C4-2B (cell line): ENCODE results near the gene KLF7.

Experiments used
- ZFX ChIP-seq: fragments of 450-650 bp; IDR thresholded peaks from 2 replicates; pipeline ENCODE4 v1.6.1; 2017
- TF ChIP-seq, protein P1 (sequence below): fragments of 450-650 bp; conservative IDR thresholded peaks from 2 replicates; pipeline ENCODE4 v1.5.1; 2017; ENCODE audit warnings: mild to moderate bottlenecking

DNA sequence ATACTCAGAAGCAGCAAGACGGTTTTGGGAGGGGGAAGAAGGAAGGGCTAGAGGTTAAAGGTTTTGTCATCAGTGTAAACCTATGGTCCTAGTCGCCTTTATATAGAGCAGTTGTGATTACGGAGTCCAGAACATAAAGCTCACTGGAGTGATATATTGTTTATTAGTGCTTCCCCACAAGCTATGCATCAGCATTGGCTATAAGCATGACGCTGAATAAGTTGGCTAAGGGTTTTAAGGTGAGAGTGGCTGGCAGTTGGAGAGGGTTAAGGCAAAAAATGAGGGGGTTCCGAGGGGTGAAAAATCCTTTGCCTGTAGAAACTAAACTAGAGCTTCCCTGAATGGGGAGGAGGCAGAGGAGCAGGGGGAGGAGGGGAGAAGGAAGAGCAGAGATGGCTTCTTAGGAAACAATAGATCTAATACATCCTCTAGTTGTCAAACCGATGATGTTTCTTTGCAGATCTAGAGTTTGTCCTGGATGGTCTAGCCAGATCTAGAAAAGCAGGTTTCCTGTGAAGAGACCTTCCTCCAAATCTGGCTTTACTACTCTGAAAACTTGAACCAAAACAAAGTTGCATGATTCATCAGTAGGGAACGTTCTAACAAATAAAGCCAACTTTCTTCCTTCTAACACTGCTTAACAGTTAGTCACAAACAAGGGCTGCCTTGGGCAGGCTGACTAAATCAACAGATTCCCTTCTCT is 2.5 kb downstream of the KLF7 start:
- TF ChIP-seq, protein P1, sequence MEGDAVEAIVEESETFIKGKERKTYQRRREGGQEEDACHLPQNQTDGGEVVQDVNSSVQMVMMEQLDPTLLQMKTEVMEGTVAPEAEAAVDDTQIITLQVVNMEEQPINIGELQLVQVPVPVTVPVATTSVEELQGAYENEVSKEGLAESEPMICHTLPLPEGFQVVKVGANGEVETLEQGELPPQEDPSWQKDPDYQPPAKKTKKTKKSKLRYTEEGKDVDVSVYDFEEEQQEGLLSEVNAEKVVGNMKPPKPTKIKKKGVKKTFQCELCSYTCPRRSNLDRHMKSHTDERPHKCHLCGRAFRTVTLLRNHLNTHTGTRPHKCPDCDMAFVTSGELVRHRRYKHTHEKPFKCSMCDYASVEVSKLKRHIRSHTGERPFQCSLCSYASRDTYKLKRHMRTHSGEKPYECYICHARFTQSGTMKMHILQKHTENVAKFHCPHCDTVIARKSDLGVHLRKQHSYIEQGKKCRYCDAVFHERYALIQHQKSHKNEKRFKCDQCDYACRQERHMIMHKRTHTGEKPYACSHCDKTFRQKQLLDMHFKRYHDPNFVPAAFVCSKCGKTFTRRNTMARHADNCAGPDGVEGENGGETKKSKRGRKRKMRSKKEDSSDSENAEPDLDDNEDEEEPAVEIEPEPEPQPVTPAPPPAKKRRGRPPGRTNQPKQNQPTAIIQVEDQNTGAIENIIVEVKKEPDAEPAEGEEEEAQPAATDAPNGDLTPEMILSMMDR, result no peak
- TF ChIP-seq ZFX, result no peak
